Glutamatergic neuron (in vitro differentiated cells): ENCODE data around the gene PM20D2. TPM values are rescaled to one million over a fixed set of nuclear protein-coding genes. Genes with fewer than 3 reads are reported as not detected.

ENCODE experiments used
- DNase-seq: peaks from one replicate; pipeline ENCODE4 v3.0.0; 2022
- H3K27ac Mint-ChIP-seq: one replicate; pipeline ENCODE4 v1.8.0; 2020; ENCODE audit warnings: mild to moderate bottlenecking, mixed read lengths, inconsistent platforms; ENCODE audit not compliant: unreplicated experiment
- H3K27me3 Mint-ChIP-seq: one replicate; pipeline ENCODE4 v1.8.0; 2020; ENCODE audit warnings: mild to moderate bottlenecking, moderate library complexity, mixed read lengths, inconsistent platforms; ENCODE audit not compliant: unreplicated experiment
- H3K36me3 Mint-ChIP-seq: one replicate; pipeline ENCODE4 v1.8.0; 2020; ENCODE audit warnings: mild to moderate bottlenecking, mixed read lengths, inconsistent platforms; ENCODE audit not compliant: unreplicated experiment
- H3K4me1 Mint-ChIP-seq: one replicate; pipeline ENCODE4 v1.8.0; 2020; ENCODE audit warnings: mild to moderate bottlenecking, low read depth, mixed read lengths, inconsistent platforms; ENCODE audit not compliant: unreplicated experiment
- H3K4me3 Mint-ChIP-seq: one replicate; pipeline ENCODE4 v1.8.0; 2020; ENCODE audit warnings: mild to moderate bottlenecking, mixed read lengths, inconsistent platforms; ENCODE audit not compliant: unreplicated experiment
- H3K9me3 Mint-ChIP-seq: one replicate; pipeline ENCODE4 v1.8.0; 2020; ENCODE audit warnings: mild to moderate bottlenecking, moderate library complexity, mixed read lengths, inconsistent platforms; ENCODE audit not compliant: unreplicated experiment
- CTCF ChIP-seq: fragments of 200-600 bp; sonication (generic); IDR thresholded peaks from one replicate; pipeline ENCODE4 v1.5.0; 2021; ENCODE audit not compliant: partially characterized antibody, unreplicated experiment
- total RNA-seq: library from RNA; stranded (reverse); fragmentation: NEBNext Ultra II Directional; extraction: Animal tissue kit (Norgen Biotek cat#: 25700); gene quantifications from one replicate; pipeline ENCODE4 v1.2.1, GENCODE V29; 2021; ENCODE audit not compliant: unreplicated experiment

Gene PM20D2
- total RNA-seq, 1 donor from 2014 or later: 0.56 TPM

DNA sequence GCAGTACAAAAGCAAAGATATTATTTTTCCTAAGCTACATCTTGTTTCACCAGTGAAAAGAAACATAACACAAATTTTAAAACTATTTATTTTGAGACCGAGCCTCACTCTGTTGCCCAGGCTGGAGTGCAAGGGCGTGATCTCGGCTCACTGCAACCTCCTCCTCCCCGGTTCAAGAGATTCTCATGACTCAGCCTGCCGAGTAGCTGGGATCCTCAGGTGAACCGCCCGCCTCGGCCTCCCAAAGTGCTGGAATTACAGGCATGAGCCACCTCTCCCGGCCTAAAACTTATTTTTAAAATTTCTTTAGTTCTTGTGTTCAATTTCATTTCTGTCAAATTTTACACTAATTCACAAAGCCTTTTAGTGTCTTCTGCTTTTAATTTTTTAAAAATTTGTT, 33.9 kb upstream of the PM20D2 start:
- no peaks in the 10 kb centered on the region for H3K27me3 Mint-ChIP-seq
- H3K9me3 Mint-ChIP-seq: no peaks in the 10 kb centered on the region
- H3K27ac Mint-ChIP-seq: no peak overlapping the region
- peaks cover 4% of the 10 kb centered on the region for H3K4me1 Mint-ChIP-seq
- TF ChIP-seq CTCF: no peak
- no peaks in the 10 kb centered on the region for H3K36me3 Mint-ChIP-seq
- no peak for DNase-seq
- H3K4me3 Mint-ChIP-seq: no peak overlapping the region

DNA sequence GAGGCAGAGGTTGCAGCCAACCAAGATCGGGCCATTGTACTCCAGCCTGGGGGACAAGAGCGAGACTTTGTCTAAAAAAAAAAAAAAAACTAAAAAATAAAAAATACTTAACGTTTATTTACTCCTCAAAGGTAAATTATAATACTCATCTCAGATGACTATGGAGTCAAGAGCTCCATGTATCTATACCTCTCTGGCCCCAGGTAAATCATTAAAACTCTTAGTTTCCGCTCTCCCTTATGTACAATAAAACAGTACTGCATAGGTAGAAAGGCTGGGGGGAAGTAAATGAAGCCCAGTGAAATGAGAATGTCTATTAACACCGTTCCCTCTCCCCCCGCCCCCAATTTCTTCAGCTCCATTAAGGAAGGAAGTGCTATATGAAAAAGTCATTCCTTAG, 29.2 kb upstream of the PM20D2 start:
- Mint-ChIP-seq H3K4me1 (peaks cover 6% of the 10 kb centered on the region), H3K9me3 (peaks cover 2% of the 10 kb centered on the region), H3K4me3 (peak overlapping the region; percentile 92), H3K27ac (no peak overlapping the region), H3K27me3 (peaks cover 9% of the 10 kb centered on the region), H3K36me3 (no peaks in the 10 kb centered on the region)
- TF ChIP-seq CTCF: no peak
- DNase-seq: no peak

DNA sequence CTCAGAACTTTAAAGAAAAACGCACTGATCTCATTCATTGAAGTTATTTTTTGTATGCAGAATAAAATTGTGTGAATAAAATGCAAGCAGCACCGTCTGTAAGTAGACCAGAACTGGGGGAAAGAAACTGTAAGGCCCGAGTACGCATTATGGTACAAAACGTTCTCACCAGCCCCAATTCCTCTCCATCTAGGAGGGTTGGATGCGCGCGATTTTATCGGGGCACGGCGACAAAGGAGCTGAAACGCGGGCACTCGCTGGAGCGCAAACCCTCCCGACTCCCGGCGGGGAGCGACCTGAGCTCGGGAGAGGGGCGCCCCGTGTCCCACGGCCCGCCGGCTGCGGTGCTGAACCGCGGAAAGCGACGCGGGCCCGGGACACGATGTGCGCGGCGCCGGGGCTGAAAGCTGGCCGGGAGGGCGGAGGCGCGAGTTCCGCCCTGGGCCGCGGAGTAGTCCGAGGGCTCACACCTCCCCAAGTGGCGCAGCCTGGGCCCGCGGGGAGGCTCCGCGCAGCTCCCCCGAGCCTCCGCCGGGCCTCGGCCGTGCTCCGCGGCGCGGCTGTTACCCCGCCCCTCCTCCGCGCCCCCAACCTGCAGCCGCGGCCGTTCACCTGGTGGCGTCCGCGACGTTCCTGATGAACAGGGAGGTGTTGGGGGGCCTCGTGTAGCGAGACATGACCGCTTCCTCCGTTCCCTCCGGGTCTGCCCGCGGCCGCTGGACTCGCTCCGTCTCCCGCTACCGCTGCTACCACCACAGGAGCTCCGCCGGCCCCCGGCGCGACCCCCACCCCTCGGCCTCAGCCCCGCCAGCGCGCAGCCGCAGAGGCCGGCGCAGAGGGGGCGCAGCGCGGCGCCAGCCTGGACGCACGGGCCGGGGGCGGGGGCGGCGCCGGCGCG, 28.4 kb upstream of the PM20D2 start, which contains the start of gene SRSF12:
Gene SRSF12 (minus strand): TSS at position 861 of the 898 bp plus-strand sequence. CDS start 184 bp downstream, at position 677.
- H3K9me3 Mint-ChIP-seq: peaks cover 2% of the 10 kb centered on the region
- peak within 1 kb of the TSS; percentile 69 for H3K27ac Mint-ChIP-seq
- H3K4me1 Mint-ChIP-seq: peaks cover 6% of the 10 kb centered on the region
- no peaks in the 10 kb centered on the region for H3K36me3 Mint-ChIP-seq
- DNase-seq: peak; percentile 79
- peaks cover 9% of the 10 kb centered on the region for H3K27me3 Mint-ChIP-seq
- H3K4me3 Mint-ChIP-seq: peak within 1 kb of the TSS; percentile 92
- no peak for TF ChIP-seq CTCF

- peaks cover 6% of the 10 kb centered on the region for H3K4me1 Mint-ChIP-seq
- H3K27ac Mint-ChIP-seq: no peak overlapping the region
- no peaks in the 10 kb centered on the region for H3K36me3 Mint-ChIP-seq
- H3K9me3 Mint-ChIP-seq: peaks cover 2% of the 10 kb centered on the region
- H3K4me3 Mint-ChIP-seq: peak overlapping the region; percentile 79
- TF ChIP-seq CTCF: no peak
- DNase-seq: no peak
- peaks cover 9% of the 10 kb centered on the region for H3K27me3 Mint-ChIP-seq
These were observed 26.9 kb upstream of the PM20D2 start for GRCh38 chr6:89118931-89119330.

DNA sequence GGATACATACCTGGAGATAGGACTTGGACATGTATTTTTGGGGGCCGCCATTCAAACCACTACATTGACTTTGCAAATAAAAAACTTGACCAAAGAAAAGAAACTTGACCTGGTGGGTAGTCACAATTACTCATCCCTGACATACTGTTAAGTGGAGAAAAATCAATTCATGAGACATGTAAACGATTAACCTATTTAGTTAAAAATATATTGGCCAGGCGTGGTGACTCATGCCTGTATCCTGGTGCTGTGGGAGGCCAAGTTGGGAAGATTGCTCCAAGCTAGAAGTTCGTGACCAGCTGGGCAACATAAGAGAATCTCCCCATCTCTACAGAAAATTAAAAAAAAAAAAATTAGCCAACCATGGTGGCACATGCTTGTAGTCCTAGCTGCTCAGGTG, 25.5 kb upstream of the PM20D2 start:
- Mint-ChIP-seq H3K27me3 (peaks cover 9% of the 10 kb centered on the region), H3K27ac (no peak overlapping the region), H3K36me3 (no peaks in the 10 kb centered on the region), H3K4me3 (no peak overlapping the region), H3K4me1 (peaks cover 6% of the 10 kb centered on the region), H3K9me3 (peaks cover 2% of the 10 kb centered on the region)
- no peak for DNase-seq
- no peak for TF ChIP-seq CTCF
